ENCODE measurements around the gene CD180.

The CD180 gene

GRCh38 chr5:67240846-67241245 lies 44.2 kb upstream of the CD180 start:
- no peak for DNase-seq (ENCODE audit: extremely low spot score)
- POLR2A ChIA-PET = no interaction called here
- TF ChIP-seq FOXA1 (IDR thresholded peaks at IDR 0.05) (no peak), ARNT (IDR thresholded peaks at IDR 0.05) (no peak), L3MBTL2 (conservative IDR thresholded peaks at IDR 0.05) (no peak)
- CTCF ChIA-PET = no interaction called here

- DNase-seq (ENCODE audit: extremely low spot score) = no peak
- TF ChIP-seq CTBP1 (IDR thresholded peaks at IDR 0.05; ENCODE audit: borderline replicate concordance) (no peak), LEF1 (IDR thresholded peaks at IDR 0.05; ENCODE audit: borderline replicate concordance) (no peak)
- ChIA-PET POLR2A (no interaction called here), CTCF (interaction anchor here (0.5 kb wide), 1 partner anchor 44 kb away, joined by 3 read pairs; no protein-coding TSS in a partner anchor)
These were observed 43.5 kb upstream of the CD180 start for GRCh38 chr5:67240065-67240464.

- POLR2A ChIA-PET = no interaction called here
- DNase-seq (ENCODE audit: extremely low spot score) = no peak
- CTCF ChIA-PET = interaction anchor here (0.7 kb wide), 1 partner anchor 932 kb away, joined by 4 read pairs; no protein-coding TSS in a partner anchor
- TF ChIP-seq FOXA1 (IDR thresholded peaks at IDR 0.05) = no peak
- no peak for TF ChIP-seq HDGF (IDR thresholded peaks at IDR 0.05; ENCODE audit: borderline replicate concordance)
- TF ChIP-seq, protein P1, sequence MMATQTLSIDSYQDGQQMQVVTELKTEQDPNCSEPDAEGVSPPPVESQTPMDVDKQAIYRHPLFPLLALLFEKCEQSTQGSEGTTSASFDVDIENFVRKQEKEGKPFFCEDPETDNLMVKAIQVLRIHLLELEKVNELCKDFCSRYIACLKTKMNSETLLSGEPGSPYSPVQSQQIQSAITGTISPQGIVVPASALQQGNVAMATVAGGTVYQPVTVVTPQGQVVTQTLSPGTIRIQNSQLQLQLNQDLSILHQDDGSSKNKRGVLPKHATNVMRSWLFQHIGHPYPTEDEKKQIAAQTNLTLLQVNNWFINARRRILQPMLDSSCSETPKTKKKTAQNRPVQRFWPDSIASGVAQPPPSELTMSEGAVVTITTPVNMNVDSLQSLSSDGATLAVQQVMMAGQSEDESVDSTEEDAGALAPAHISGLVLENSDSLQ (IDR thresholded peaks at IDR 0.05) = no peak
- no peak for TF ChIP-seq LEF1 (IDR thresholded peaks at IDR 0.05; ENCODE audit: borderline replicate concordance)
- TF ChIP-seq SP1 (IDR thresholded peaks at IDR 0.05) = no peak
- no peak for TF ChIP-seq NFRKB (IDR thresholded peaks at IDR 0.05)
- TF ChIP-seq BHLHE40 (IDR thresholded peaks at IDR 0.05; ENCODE audit: borderline replicate concordance) = no peak
- TF ChIP-seq CTBP1 (IDR thresholded peaks at IDR 0.05; ENCODE audit: borderline replicate concordance) = no peak
- TF ChIP-seq ELF4 (IDR thresholded peaks at IDR 0.05) = no peak
- no peak for TF ChIP-seq FOXM1 (IDR thresholded peaks at IDR 0.05; ENCODE audit: borderline replicate concordance)
- TF ChIP-seq SUZ12 (IDR thresholded peaks at IDR 0.05) = no peak
- no peak for TF ChIP-seq ARNT (IDR thresholded peaks at IDR 0.05)
- no peak for TF ChIP-seq L3MBTL2 (conservative IDR thresholded peaks at IDR 0.05)
- no peak for TF ChIP-seq FOXK2 (IDR thresholded peaks at IDR 0.05)
- TF ChIP-seq TARDBP (IDR thresholded peaks at IDR 0.05) = no peak
- no peak for TF ChIP-seq ZNF384 (IDR thresholded peaks at IDR 0.05)
These were observed 41.6 kb upstream of the CD180 start for GRCh38 chr5:67238191-67238590.

DNA sequence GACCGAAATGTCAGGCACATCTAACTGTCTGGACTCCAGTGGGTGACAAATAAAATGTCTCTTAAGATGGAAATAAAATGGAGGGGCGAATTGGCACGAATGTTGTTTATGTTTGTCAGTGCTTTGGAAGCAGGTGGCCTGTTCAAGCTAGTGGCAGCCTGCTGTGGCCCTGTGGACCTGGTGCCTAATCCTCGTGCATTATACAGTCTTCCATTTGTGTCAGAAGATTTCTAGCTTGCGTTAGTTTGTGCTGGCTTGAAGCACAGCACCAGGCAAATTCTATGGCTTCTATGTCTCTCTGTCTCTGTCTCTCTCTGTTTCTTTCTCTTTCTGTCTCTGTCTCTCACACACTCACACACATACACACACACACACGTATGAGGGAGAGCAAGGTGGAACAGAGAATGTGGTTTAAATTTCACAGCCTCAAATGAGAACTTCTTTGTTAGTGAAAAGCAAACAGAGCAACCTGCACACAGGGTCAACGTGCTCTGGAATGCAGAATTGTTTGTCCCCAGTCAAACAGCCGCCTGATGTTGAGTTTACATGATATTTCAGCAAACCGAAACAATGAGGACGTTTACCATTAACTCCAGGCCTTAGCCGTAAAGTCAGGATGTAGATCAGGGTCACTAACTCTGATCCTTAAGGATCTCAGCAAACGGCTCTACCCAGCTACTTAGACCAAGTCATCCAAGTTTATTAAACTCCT lies 39.0 kb upstream of the CD180 start:
- ChIA-PET CTCF (no interaction called here), POLR2A (no interaction called here)
- TF ChIP-seq TARDBP (IDR thresholded peaks at IDR 0.05) (no peak), SUZ12 (IDR thresholded peaks at IDR 0.05) (no peak), ZNF384 (IDR thresholded peaks at IDR 0.05) (no peak), CTBP1 (IDR thresholded peaks at IDR 0.05; ENCODE audit: borderline replicate concordance) (no peak), HDGF (IDR thresholded peaks at IDR 0.05; ENCODE audit: borderline replicate concordance) (no peak), FOXM1 (IDR thresholded peaks at IDR 0.05; ENCODE audit: borderline replicate concordance) (no peak)
- TF ChIP-seq, protein P1 (IDR thresholded peaks at IDR 0.05) = no peak
- DNase-seq (ENCODE audit: extremely low spot score) = no peak

DNA sequence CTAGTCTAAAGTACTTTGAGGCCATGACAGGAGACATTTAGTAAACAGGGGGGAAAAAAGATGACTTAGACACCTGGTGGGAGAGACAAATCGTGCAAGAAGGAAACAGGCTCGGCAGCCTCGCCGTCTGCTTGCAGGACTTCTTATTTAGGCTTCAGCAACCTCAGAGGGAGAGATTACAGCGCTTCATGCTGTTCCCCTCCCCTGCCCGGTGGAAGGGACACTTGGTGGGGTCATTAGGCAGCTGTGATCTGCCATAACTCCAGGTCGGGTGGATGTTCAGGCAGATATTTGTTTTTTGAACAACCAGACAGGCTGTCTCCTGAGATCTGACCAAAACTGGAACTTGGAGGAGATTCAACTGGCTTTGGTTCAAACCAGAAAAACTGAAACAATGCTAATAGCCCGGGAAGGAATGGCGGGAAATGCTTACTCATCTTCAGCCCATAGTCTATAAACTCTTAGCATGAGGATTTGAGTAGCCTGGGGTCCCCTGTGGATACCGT lies 38.1 kb upstream of the CD180 start:
- ChIA-PET CTCF (no interaction called here), POLR2A (no interaction called here)
- no peak for DNase-seq (ENCODE audit: extremely low spot score)
- TF ChIP-seq TARDBP (IDR thresholded peaks at IDR 0.05) (no peak), HDGF (IDR thresholded peaks at IDR 0.05; ENCODE audit: borderline replicate concordance) (no peak), FOXK2 (IDR thresholded peaks at IDR 0.05) (no peak), NFRKB (IDR thresholded peaks at IDR 0.05) (no peak), FOXA1 (IDR thresholded peaks at IDR 0.05) (no peak), BHLHE40 (IDR thresholded peaks at IDR 0.05; ENCODE audit: borderline replicate concordance) (no peak), ARNT (IDR thresholded peaks at IDR 0.05) (no peak), SUZ12 (IDR thresholded peaks at IDR 0.05) (no peak), FOXM1 (IDR thresholded peaks at IDR 0.05; ENCODE audit: borderline replicate concordance) (no peak), ZNF384 (IDR thresholded peaks at IDR 0.05) (no peak), CTBP1 (IDR thresholded peaks at IDR 0.05; ENCODE audit: borderline replicate concordance) (no peak), L3MBTL2 (conservative IDR thresholded peaks at IDR 0.05) (no peak), ELF4 (IDR thresholded peaks at IDR 0.05) (no peak)
- TF ChIP-seq, protein P1 (IDR thresholded peaks at IDR 0.05) = no peak

- CTCF ChIA-PET = interaction anchor here (0.8 kb wide), 1 partner anchor 24 kb away, joined by 3 read pairs; no protein-coding TSS in a partner anchor
- POLR2A ChIA-PET = no interaction called here
These were observed 36.5 kb upstream of the CD180 start for GRCh38 chr5:67233075-67233474.

More at GRCh38 chr5:67233075-67233474, 36.5 kb upstream of the CD180 start:
- TF ChIP-seq SP1 (IDR thresholded peaks at IDR 0.05) (no peak), TARDBP (IDR thresholded peaks at IDR 0.05) (no peak)
- TF ChIP-seq, protein P1 (IDR thresholded peaks at IDR 0.05) = no peak
- no peak for DNase-seq (ENCODE audit: extremely low spot score)

All from HEK293T (cell line).